BLaER1 (cell line): Measurements from ENCODE around the gene KLHL36.

Experiments
- H3K27ac ChIP-seq: shearing (Covaris generic); formaldehyde crosslinking; 2 replicates; pipeline ENCODE4 v1.8.1; 2022
- H3K27me3 ChIP-seq: shearing (Covaris generic); formaldehyde crosslinking; 2 replicates; pipeline ENCODE4 v1.8.1; 2022
- H3K36me3 ChIP-seq: shearing (Covaris generic); formaldehyde crosslinking; 2 replicates; pipeline ENCODE4 v1.8.1; 2022
- H3K4me1 ChIP-seq: shearing (Covaris generic); formaldehyde crosslinking; 2 replicates; pipeline ENCODE4 v1.8.1; 2022
- H3K4me2 ChIP-seq: shearing (Covaris generic); formaldehyde crosslinking; 2 replicates; pipeline ENCODE4 v1.8.1; 2022
- H3K4me3 ChIP-seq: shearing (Covaris generic); formaldehyde crosslinking; 2 replicates; pipeline ENCODE4 v1.8.1; 2022
- H3K9ac ChIP-seq: shearing (Covaris generic); formaldehyde crosslinking; 2 replicates; pipeline ENCODE4 v1.8.1; 2022
- H3K9me3 ChIP-seq: shearing (Covaris generic); formaldehyde crosslinking; 2 replicates; pipeline ENCODE4 v1.8.1; 2022
- H4K20me1 ChIP-seq: shearing (Covaris generic); formaldehyde crosslinking; 2 replicates; pipeline ENCODE4 v1.8.1; 2022
- Cebpa-rat ChIP-seq: shearing (Covaris generic); IDR thresholded peaks from 2 replicates; pipeline ENCODE4 v1.8.1; 2022

The KLHL36 gene

DNA sequence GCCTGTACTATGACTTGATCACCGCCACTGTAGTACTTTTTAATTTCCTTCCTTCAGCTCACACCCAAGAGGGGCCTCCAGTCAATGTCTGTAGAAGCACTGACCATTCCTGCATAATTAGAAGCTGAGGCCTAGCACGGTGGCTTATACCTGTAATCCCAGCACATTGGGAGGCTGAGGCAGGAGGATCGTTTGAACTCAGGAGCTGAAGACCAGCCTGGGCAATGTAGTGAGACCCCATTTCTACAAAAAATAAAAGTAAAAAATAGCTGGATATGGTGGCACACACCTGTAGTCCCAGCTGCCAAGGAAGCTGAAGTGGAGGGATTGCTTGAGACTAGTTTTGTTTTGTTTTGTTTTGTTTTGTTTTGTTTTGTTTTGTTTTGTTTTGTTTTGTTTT lies 5.9 kb downstream of the KLHL36 start:
- H4K20me1 ChIP-seq, result peaks cover 74% of the 10 kb centered on the region
- H3K27me3 ChIP-seq, result no peaks in the 10 kb centered on the region
- peaks cover 17% of the 10 kb centered on the region for H3K4me1 ChIP-seq
- peaks cover 89% of the 10 kb centered on the region for H3K36me3 ChIP-seq
- H3K4me2 ChIP-seq, result no peak overlapping the region
- no peaks in the 10 kb centered on the region for H3K9me3 ChIP-seq
- no peak for TF ChIP-seq Cebpa-rat
- H3K4me3 ChIP-seq, result no peak overlapping the region
- H3K27ac ChIP-seq, result no peak overlapping the region
- H3K9ac ChIP-seq, result no peak overlapping the region

- Histone ChIP-seq H3K4me2 (no peak overlapping the region), H3K27ac (no peak overlapping the region), H3K27me3 (no peaks in the 10 kb centered on the region), H3K36me3 (peaks cover 97% of the 10 kb centered on the region), H3K9ac (no peak overlapping the region), H3K4me3 (no peak overlapping the region), H3K4me1 (peaks cover 13% of the 10 kb centered on the region), H4K20me1 (peaks cover 76% of the 10 kb centered on the region), H3K9me3 (no peaks in the 10 kb centered on the region)
- no peak for TF ChIP-seq Cebpa-rat
Measured at GRCh38 chr16:84654998-84655397, 6.7 kb downstream of the KLHL36 start.

- Histone ChIP-seq H3K27me3 (no peaks in the 10 kb centered on the region), H3K9ac (no peak overlapping the region), H3K9me3 (no peaks in the 10 kb centered on the region), H3K4me2 (peak overlapping the region; percentile 29), H3K4me1 (peaks cover 14% of the 10 kb centered on the region), H4K20me1 (peaks cover 76% of the 10 kb centered on the region), H3K4me3 (no peak overlapping the region), H3K27ac (no peak overlapping the region), H3K36me3 (peaks cover 98% of the 10 kb centered on the region)
- no peak for TF ChIP-seq Cebpa-rat
Measured at GRCh38 chr16:84656649-84657048, 8.3 kb downstream of the KLHL36 start.

DNA sequence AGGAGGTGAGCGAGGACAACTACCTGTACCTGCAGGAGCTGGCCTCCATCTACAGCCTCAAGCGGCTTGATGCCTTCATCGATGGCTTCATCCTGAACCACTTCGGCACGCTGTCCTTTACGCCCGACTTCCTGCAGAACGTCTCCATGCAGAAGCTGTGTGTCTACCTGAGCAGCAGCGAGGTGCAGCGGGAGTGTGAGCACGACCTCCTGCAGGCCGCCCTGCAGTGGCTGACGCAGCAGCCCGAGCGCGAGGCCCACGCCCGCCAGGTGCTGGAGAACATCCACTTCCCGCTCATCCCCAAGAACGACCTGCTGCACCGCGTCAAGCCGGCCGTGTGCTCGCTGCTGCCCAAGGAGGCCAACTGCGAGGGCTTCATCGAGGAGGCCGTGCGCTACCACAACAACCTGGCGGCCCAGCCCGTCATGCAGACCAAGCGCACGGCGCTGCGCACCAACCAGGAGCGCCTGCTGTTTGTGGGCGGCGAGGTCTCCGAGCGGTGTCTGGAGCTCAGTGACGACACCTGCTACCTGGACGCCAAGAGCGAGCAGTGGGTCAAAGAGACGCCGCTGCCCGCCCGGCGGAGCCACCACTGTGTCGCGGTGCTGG lies 9.0 kb downstream of the KLHL36 start:
- Histone ChIP-seq H3K4me1 (peaks cover 20% of the 10 kb centered on the region), H3K27me3 (no peaks in the 10 kb centered on the region), H3K9me3 (no peaks in the 10 kb centered on the region), H3K4me2 (no peak overlapping the region), H3K4me3 (no peak overlapping the region), H4K20me1 (peaks cover 76% of the 10 kb centered on the region), H3K9ac (no peak overlapping the region), H3K27ac (no peak overlapping the region), H3K36me3 (peaks cover 98% of the 10 kb centered on the region)
- TF ChIP-seq Cebpa-rat, result no peak

GRCh38 chr16:84658690-84659089 lies 10.4 kb downstream of the KLHL36 start:
- no peak overlapping the region for H3K4me3 ChIP-seq
- H4K20me1 ChIP-seq, result peaks cover 76% of the 10 kb centered on the region
- no peak overlapping the region for H3K27ac ChIP-seq
- peaks cover 94% of the 10 kb centered on the region for H3K36me3 ChIP-seq
- H3K9ac ChIP-seq, result no peak overlapping the region
- no peak overlapping the region for H3K4me2 ChIP-seq
- TF ChIP-seq Cebpa-rat, result no peak
- no peaks in the 10 kb centered on the region for H3K9me3 ChIP-seq
- no peaks in the 10 kb centered on the region for H3K27me3 ChIP-seq
- H3K4me1 ChIP-seq, result peaks cover 34% of the 10 kb centered on the region

GRCh38 chr16:84659656-84660300 lies 11.5 kb downstream of the KLHL36 start:
- no peak overlapping the region for H3K4me2 ChIP-seq
- H3K36me3 ChIP-seq, result peaks cover 88% of the 10 kb centered on the region
- H3K9me3 ChIP-seq, result no peaks in the 10 kb centered on the region
- H3K27ac ChIP-seq, result no peak overlapping the region
- H3K4me1 ChIP-seq, result peaks cover 45% of the 10 kb centered on the region
- no peaks in the 10 kb centered on the region for H3K27me3 ChIP-seq
- no peak for TF ChIP-seq Cebpa-rat
- no peak overlapping the region for H3K4me3 ChIP-seq
- H3K9ac ChIP-seq, result no peak overlapping the region
- peaks cover 80% of the 10 kb centered on the region for H4K20me1 ChIP-seq

- H3K4me2 ChIP-seq, result no peak overlapping the region
- no peaks in the 10 kb centered on the region for H3K27me3 ChIP-seq
- H3K4me3 ChIP-seq, result no peak overlapping the region
- H4K20me1 ChIP-seq, result peaks cover 87% of the 10 kb centered on the region
- peaks cover 47% of the 10 kb centered on the region for H3K4me1 ChIP-seq
- H3K27ac ChIP-seq, result no peak overlapping the region
- no peak overlapping the region for H3K9ac ChIP-seq
- H3K9me3 ChIP-seq, result no peaks in the 10 kb centered on the region
- TF ChIP-seq Cebpa-rat, result no peak
- H3K36me3 ChIP-seq, result peaks cover 89% of the 10 kb centered on the region
Measured at GRCh38 chr16:84660973-84661372, 12.7 kb downstream of the KLHL36 start.

DNA sequence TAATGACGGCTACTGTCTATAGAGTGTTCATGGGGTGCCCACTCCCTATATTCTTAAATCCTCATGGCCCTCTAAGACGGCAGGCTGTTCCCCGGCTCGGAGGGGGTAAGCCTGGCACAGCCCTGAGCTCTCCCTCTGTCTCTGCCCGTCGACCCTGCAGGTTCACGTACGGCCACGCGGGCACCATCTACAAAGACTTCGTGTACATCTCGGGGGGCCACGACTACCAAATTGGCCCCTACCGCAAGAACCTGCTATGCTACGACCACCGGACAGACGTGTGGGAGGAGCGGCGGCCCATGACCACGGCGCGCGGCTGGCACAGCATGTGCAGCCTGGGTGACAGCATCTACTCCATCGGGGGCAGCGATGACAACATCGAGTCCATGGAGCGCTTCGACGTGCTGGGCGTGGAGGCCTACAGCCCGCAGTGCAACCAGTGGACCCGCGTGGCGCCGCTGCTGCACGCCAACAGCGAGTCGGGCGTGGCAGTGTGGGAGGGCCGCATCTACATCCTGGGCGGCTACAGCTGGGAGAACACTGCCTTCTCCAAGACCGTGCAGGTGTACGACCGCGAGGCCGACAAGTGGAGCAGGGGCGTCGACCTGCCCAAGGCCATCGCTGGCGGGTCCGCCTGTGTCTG lies 13.2 kb downstream of the KLHL36 start:
- H3K36me3 ChIP-seq, result peaks cover 90% of the 10 kb centered on the region

DNA sequence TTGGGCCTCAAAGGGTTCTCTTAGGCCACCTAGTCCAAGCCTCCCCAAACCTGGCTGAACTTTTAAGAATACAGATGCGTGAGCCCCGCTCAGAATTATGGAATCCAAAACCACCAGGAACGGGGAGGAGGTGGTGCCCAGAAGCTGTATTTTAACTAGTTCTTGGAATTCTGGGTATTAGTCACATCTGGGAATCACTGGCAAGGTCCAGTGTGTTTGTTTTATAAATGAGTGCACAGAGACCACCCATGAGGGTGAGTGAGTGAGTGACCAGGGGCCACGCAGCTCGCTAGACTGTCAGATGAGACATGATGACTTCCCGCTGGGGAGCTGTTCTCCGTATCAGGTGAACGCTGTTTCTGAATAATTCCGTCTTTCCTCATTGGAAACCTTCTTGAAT lies 14.2 kb downstream of the KLHL36 start:
- H4K20me1 ChIP-seq, result peaks cover 80% of the 10 kb centered on the region
- H3K4me3 ChIP-seq, result no peak overlapping the region
- H3K9ac ChIP-seq, result no peak overlapping the region
- H3K27ac ChIP-seq, result no peak overlapping the region
- H3K36me3 ChIP-seq, result peaks cover 81% of the 10 kb centered on the region
- H3K4me1 ChIP-seq, result peaks cover 39% of the 10 kb centered on the region
- no peaks in the 10 kb centered on the region for H3K9me3 ChIP-seq
- TF ChIP-seq Cebpa-rat, result no peak
- H3K4me2 ChIP-seq, result peak overlapping the region; percentile 80
- H3K27me3 ChIP-seq, result no peaks in the 10 kb centered on the region

More for the DNA sequence above, 13.2 kb downstream of the KLHL36 start:
- no peak overlapping the region for H3K9ac ChIP-seq
- peaks cover 87% of the 10 kb centered on the region for H4K20me1 ChIP-seq
- H3K27ac ChIP-seq, result no peak overlapping the region
- H3K4me1 ChIP-seq, result peaks cover 42% of the 10 kb centered on the region
- no peak overlapping the region for H3K4me3 ChIP-seq
- no peaks in the 10 kb centered on the region for H3K27me3 ChIP-seq
- no peak overlapping the region for H3K4me2 ChIP-seq
- no peak for TF ChIP-seq Cebpa-rat
- H3K9me3 ChIP-seq, result no peaks in the 10 kb centered on the region

DNA sequence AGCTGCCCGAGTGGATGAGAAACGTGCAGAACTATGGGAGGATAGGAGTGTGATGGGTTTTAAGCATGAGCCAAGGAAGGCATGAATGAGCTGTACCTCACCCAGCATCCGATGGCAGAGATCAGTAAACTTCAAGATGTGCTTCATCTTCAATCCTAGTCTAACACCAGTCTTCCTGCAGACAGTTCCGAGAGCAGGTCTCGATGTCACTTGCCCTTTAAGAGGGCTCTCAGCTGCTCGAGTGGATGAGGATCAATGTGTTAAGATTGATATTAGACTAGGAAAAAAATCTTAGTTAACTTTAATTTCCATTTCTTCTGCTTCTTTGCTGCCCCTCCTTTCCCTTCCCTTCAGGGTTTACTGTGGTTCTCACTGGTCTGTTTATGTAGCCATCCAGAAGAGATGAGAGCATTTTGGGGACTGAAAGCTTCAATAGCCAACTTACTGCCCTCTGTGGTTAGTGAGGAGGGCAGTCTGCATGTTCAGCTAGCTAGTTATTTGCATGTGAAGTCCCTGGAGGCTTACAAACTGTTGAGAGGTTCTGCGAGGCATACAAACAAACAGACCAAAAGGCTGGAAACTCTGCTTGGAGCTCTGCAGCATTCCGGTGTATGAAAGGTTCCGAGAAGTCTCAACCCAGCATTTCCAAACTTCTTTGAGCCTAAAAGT lies 15.3 kb downstream of the KLHL36 start:
- H3K9me3 ChIP-seq, result no peaks in the 10 kb centered on the region
- no peak overlapping the region for H3K27ac ChIP-seq
- peak overlapping the region; percentile 80 for H3K4me2 ChIP-seq
- peak overlapping the region; percentile 46; the same call in 1 of the 2 replicates for H3K9ac ChIP-seq
- H3K27me3 ChIP-seq, result no peaks in the 10 kb centered on the region
- peaks cover 78% of the 10 kb centered on the region for H3K36me3 ChIP-seq
- peaks cover 69% of the 10 kb centered on the region for H4K20me1 ChIP-seq
- H3K4me3 ChIP-seq, result peak overlapping the region; percentile 23; the same call in 1 of the 2 replicates
- H3K4me1 ChIP-seq, result peaks cover 39% of the 10 kb centered on the region
- no peak for TF ChIP-seq Cebpa-rat
